Measurements from ENCODE around the gene ATP4B.

The ATP4B gene

DNA sequence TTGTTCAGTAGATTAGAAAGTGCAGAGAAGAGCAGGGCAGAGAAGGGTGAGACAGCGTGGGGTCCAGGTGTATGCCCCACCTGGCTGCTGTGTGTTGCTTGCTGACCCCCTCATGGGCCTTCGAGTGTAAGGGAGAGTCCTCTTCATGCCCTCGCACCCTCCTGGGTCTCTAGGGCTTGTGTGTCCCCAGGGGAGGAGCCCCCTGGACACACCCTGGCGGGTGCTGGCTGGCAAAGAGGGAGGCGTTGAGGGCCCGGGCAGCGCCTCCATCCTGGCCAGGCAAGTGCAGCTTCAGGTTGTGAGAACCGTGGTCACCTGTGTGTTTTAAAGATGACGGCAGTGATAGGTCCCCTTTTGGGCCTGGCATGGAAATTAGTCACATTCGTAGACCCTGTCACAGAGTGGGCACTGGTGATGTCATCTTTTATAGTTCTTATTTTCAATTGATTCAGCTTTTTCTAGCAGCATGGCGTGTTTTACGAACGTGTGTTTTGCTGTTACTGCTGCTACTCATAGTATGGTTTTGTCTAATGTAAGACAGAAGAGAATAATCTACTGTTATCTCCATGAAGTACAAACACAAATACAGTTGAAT lies 54.8 kb downstream of the ATP4B start:
- no peak overlapping the region for H3K4me3 ChIP-seq (ENCODE audit: low read length, poor library complexity, severe bottlenecking)
- H4K20me1 ChIP-seq (ENCODE audit: insufficient read depth, low read length, poor library complexity, severe bottlenecking), result no peaks in the 10 kb centered on the region
- no peaks in the 10 kb centered on the region for H3K9me2 ChIP-seq (replicated peaks; ENCODE audit: low read depth, low read length)
- no peaks in the 10 kb centered on the region for H3K36me3 ChIP-seq (ENCODE audit: insufficient read depth, low read length)
- H3K9ac ChIP-seq (ENCODE audit: low read depth, low read length, poor library complexity, severe bottlenecking), result no peak overlapping the region
- no peak overlapping the region for H2AFZ ChIP-seq (ENCODE audit: low read length)
- peaks cover 17% of the 10 kb centered on the region; the same call in 1 of the 2 replicates for H3K9me3 ChIP-seq (ENCODE audit: insufficient read depth, low read depth, low read length)
- H3K79me2 ChIP-seq (ENCODE audit: insufficient read depth, low read length), result no peaks in the 10 kb centered on the region
- no peaks in the 10 kb centered on the region for H3F3A ChIP-seq (ENCODE audit: low read depth)
- H3K4me2 ChIP-seq (ENCODE audit: low read depth, low read length, poor library complexity, severe bottlenecking), result no peak overlapping the region
- H3K4me1 ChIP-seq (ENCODE audit: insufficient read depth, low read length, poor library complexity, severe bottlenecking), result no peaks in the 10 kb centered on the region
- H3K27me3 ChIP-seq (ENCODE audit: insufficient read depth, low read length, poor library complexity, severe bottlenecking), result no peaks in the 10 kb centered on the region
- TF ChIP-seq, protein P1, sequence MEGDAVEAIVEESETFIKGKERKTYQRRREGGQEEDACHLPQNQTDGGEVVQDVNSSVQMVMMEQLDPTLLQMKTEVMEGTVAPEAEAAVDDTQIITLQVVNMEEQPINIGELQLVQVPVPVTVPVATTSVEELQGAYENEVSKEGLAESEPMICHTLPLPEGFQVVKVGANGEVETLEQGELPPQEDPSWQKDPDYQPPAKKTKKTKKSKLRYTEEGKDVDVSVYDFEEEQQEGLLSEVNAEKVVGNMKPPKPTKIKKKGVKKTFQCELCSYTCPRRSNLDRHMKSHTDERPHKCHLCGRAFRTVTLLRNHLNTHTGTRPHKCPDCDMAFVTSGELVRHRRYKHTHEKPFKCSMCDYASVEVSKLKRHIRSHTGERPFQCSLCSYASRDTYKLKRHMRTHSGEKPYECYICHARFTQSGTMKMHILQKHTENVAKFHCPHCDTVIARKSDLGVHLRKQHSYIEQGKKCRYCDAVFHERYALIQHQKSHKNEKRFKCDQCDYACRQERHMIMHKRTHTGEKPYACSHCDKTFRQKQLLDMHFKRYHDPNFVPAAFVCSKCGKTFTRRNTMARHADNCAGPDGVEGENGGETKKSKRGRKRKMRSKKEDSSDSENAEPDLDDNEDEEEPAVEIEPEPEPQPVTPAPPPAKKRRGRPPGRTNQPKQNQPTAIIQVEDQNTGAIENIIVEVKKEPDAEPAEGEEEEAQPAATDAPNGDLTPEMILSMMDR (conservative IDR thresholded peaks at IDR 0.05; ENCODE audit: low read length), result no peak
- TF ChIP-seq EZH2phosphoT487 (IDR thresholded peaks at IDR 0.05; ENCODE audit: borderline replicate concordance), result no peak

DNA sequence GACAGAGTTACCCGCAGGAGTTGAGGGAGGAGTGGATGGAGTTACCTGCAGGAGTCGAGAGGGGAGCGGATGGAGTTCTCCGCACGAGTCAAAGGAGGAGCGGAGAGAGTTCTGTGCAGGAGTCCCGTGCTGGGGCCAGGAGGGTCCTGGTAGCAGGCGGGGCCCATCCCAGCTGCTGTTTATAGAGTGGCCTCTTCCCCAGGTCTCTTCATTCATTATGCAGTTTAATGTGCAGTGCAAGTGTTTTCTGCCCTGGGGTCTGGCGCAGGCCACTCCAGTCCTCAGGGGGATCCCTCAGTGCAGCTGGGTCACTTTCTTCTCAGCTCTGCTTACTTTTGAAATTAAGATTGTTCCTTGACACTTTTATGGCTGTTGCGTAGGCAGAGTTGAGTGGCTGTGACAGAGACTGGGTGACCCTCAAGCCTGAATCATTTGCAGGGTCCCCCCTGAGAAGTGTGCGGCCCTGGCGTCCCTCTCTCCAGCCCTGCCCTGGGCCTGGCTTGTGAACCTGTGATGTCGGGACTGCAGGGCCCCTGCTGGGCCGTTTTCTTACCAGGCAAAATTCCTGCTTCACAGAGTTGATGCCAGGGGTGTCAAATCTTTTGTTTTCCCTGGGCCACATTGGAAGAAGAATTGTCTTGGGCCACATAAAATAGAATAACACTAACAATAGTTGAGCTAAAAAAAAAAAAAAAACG lies 55.6 kb downstream of the ATP4B start:
- Histone ChIP-seq H3K9me2 (replicated peaks; ENCODE audit: low read depth, low read length) (no peaks in the 10 kb centered on the region), H3K36me3 (ENCODE audit: insufficient read depth, low read length) (no peaks in the 10 kb centered on the region), H3K9me3 (ENCODE audit: insufficient read depth, low read depth, low read length) (peaks cover 17% of the 10 kb centered on the region; the same call in 1 of the 2 replicates), H3K4me2 (ENCODE audit: low read depth, low read length, poor library complexity, severe bottlenecking) (no peak overlapping the region), H3K4me3 (ENCODE audit: low read length, poor library complexity, severe bottlenecking) (no peak overlapping the region), H3K79me2 (ENCODE audit: insufficient read depth, low read length) (no peaks in the 10 kb centered on the region), H4K20me1 (ENCODE audit: insufficient read depth, low read length, poor library complexity, severe bottlenecking) (no peaks in the 10 kb centered on the region), H3K27me3 (ENCODE audit: insufficient read depth, low read length, poor library complexity, severe bottlenecking) (no peaks in the 10 kb centered on the region), H3F3A (ENCODE audit: low read depth) (no peaks in the 10 kb centered on the region), H2AFZ (ENCODE audit: low read length) (no peak overlapping the region), H3K4me1 (ENCODE audit: insufficient read depth, low read length, poor library complexity, severe bottlenecking) (no peaks in the 10 kb centered on the region), H3K9ac (ENCODE audit: low read depth, low read length, poor library complexity, severe bottlenecking) (no peak overlapping the region)
- no peak for TF ChIP-seq EZH2phosphoT487 (IDR thresholded peaks at IDR 0.05; ENCODE audit: borderline replicate concordance)

DNA sequence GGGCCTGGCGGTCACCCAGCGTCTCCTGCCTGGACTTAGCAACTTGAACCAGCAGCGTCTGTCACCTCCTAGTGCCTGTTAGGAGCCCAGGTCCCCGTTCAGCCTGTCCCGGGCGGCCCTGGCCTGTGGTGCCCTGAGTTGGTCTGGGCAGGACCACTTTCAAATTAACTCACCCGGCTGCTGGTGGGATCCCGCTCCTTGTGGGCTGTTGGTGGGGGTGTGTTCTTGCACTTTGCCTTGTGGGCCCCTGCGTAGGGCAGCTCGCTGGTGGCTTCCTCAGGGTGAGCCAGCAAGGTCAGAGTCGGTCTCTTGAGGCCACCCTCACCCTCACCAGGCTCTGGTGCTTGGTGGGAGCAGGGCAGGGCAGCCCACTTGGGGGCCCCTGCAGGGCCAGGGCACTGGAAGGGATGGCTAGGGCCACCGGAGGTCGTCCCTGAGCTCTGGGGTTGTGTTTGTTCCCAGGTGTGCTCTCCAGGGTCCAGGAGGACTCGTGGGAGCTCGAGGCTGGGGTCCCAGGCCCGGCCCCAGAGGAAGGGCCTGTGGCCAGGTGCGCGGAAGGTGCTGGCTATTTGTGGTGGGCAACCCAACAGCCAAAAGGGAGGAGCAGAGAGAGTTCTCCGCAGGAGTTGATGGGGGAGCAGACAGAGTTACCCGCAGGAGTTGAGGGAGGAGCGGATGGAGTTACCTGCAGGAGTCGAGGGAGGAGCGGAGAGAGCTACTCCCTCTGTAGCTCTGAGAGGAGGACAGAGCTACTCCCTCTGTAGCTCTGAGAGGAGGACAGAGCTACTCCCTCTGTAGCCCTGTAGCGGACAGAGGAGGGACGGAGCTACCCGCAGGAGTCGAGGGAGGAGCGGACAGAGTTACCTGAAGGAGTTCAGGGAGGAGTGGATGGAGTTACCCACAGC lies 56.6 kb downstream of the ATP4B start:
- TF ChIP-seq, protein P1 (conservative IDR thresholded peaks at IDR 0.05; ENCODE audit: low read length), result no peak
- TF ChIP-seq EZH2phosphoT487 (IDR thresholded peaks at IDR 0.05; ENCODE audit: borderline replicate concordance), result no peak
- Histone ChIP-seq H2AFZ (ENCODE audit: low read length) (no peak overlapping the region), H3K4me1 (ENCODE audit: insufficient read depth, low read length, poor library complexity, severe bottlenecking) (no peaks in the 10 kb centered on the region), H4K20me1 (ENCODE audit: insufficient read depth, low read length, poor library complexity, severe bottlenecking) (no peaks in the 10 kb centered on the region), H3K9me2 (replicated peaks; ENCODE audit: low read depth, low read length) (no peaks in the 10 kb centered on the region), H3K27me3 (ENCODE audit: insufficient read depth, low read length, poor library complexity, severe bottlenecking) (no peaks in the 10 kb centered on the region), H3K4me3 (ENCODE audit: low read length, poor library complexity, severe bottlenecking) (no peak overlapping the region), H3K79me2 (ENCODE audit: insufficient read depth, low read length) (no peaks in the 10 kb centered on the region), H3K36me3 (ENCODE audit: insufficient read depth, low read length) (no peaks in the 10 kb centered on the region), H3K9ac (ENCODE audit: low read depth, low read length, poor library complexity, severe bottlenecking) (no peak overlapping the region), H3K4me2 (ENCODE audit: low read depth, low read length, poor library complexity, severe bottlenecking) (no peak overlapping the region), H3K9me3 (ENCODE audit: insufficient read depth, low read depth, low read length) (peaks cover 17% of the 10 kb centered on the region; the same call in 1 of the 2 replicates), H3F3A (ENCODE audit: low read depth) (no peaks in the 10 kb centered on the region)
